Caki2 (cell line): ENCODE measurements around the gene SNX5. TPM values are rescaled to one million over a fixed set of nuclear protein-coding genes. Genes with fewer than 3 reads are reported as not detected.

Experiments used
- DNase-seq: peaks from one replicate; pipeline ENCODE4 v3.0.0-alpha.2; 2015; ENCODE audit warnings: low read depth
- in situ Hi-C: cut with HindIII; loops from 2 replicates; pipeline ENCODE4 v1.10.0; 2016; ENCODE audit warnings: low sequenced_read_pairs, low pct_unique_long_range_greater_than_20kb, mixed read lengths
- total RNA-seq: library from RNA; depleted of rRNA; stranded (reverse); fragments of >200 nt; shearing (Covaris generic); gene quantifications from 2 replicates; pipeline ENCODE4 v1.2.3, GENCODE V29; 2014; ENCODE audit warnings: low replicate concordance; rRNA removed

Gene SNX5
- total RNA-seq, 1 experiment from 2014 or later, result 132 TPM

DNA sequence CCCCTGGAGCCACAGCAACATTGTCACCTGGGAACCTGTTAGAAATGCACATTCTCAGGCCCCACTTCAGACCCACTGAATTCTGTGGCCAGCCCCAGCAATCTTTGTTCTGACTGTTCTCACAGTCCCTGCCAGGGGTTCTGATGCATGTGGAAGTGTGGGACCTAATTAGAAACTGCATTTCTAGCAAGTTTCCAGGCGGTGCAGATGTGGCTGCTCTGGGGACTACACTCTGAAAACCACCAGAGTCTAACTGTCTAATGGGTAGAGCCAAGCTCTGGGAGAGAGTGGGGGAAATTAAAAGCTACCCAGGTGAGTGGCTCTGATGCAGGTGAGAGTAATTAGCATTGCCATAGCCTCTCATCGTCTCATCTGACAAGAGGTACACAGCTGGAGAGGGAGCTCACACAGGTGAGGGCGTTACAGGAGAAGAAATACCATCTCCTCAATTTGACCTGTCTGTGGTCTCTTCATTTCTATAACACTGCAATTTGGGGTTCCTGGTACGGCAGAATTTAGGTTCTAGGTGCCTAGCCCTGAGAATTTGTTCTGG lies 66.0 kb downstream of the SNX5 start:
- no peak for DNase-seq
- in situ Hi-C loops, result no loop called here

DNA sequence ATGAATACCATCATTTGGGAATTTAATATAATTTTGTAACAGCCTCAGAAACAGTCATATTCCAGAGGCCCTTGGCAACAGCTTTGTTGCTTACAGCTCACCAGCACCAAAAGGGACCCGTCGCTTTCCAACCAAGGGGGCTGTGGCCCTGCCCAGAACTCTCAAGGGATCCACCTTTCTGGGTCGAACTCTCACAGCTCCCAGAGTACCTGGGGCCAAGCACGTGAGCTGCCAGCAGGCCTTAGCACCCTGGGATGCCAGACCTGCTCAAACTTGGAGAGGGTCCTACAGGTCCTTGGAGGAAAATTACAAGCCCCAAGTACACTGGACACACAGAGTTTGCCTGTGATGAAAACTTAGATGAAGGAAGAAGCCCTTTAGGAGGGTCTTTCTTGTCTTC lies 66.6 kb downstream of the SNX5 start:
- DNase-seq, result no peak
- in situ Hi-C loops, result no loop called here

DNA sequence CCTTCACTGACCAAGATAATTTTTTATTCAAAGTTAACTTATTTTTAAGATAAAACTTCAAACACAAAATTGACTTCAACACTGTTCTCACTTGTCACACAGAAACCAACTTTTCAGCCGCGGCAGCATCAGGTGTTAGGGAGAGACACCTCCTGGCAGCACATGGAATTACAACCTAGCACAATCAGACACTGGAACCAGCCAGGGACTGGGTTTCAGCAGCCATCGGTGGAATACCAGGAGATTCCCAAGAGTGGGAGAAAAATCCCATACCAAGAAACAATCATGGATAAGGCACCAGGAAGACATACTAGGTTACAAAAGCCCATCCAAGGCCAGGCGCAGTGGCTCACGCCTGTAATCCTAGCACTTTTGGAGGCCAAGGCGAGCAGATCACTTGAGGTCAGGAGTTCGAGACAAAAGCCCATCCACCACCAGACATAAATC lies 70.0 kb downstream of the SNX5 start:
- DNase-seq, result peak; percentile 43
- in situ Hi-C loops, result no loop called here

DNA sequence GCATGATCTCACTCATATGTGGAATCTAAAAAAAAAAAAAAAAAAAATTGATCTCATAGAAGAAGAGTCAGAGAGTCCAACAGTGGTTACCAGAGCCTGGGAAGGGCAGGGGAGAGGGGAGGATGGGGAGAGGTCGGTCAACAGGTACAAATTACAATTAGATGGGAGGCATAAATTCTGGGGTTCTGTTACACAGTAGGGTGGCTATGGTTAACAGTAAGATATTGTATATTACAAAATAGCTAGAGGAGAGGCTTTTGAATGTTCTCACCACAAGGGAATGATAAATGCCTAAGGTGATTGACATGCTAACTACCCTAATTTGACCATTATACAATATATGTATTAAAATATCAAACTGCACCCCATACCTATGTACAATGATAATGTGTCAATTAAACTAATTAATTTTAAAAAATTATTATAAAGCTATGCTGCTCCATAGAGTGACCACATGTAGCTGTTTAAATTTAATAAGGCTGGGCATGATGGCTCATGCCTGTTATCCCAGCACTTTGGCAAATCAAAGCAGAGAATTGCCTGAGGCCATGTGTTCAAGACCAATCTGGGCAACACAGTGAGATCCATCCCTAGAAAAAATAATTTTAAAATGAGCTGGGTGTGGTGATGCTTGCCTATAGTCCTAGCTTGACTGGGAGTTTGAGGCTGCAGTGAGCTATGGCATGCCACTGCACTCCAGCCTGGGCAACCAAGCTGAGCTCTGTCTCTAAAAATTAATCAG lies 70.9 kb downstream of the SNX5 start:
- in situ Hi-C loops, result no loop called here
- DNase-seq, result no peak

DNA sequence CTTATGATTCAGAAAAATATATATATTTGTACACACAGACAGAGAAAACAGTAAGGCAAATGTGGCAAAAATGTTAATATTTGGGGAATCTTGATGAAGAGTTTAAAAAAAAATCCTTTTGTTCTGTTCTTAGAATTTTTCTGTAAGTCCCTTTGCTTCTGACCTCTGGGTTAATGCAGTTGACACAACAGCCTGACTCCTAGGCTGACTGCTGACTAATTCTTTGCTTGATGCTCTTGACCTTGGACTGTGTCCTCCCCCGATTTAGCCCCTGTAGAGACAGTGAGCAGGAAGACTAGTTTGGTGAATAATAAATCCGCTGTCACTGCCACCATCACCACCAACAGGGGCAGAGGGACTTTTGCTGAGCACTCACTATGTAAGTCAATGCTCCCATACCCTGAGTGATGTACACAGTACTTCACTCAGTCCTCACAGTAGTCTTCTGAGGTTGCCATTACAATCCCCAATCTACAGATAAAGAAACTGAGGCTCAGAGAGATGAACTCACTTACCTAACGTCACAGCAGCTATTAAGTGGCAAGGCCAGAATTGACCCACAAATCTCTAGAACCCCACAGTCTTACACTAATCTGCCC lies 71.7 kb downstream of the SNX5 start:
- no peak for DNase-seq
- in situ Hi-C loops, result no loop called here

DNA sequence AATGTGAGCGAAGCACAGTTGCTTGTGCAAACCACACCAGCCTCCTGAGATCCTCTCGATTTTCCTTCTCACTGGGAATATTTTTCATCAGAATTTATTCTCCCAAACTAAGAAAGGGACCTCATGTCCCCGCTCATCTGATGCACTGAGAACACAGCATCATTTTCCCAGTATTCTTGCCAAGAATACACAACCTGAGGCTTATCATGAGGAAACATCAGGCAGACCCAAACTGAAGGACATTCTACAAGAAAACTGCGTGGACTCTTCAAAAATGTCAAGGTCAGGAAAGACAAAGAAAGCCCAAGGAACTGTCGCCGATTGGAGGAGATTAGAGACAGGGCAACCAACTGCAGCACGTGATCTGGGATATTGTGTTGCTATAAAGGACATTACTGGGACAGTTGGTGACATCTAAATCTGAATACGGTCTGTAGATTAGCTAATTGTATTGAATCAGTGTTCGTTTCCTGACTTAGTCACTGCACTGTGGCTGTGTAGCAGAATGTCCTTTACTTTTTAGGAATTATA lies 72.3 kb downstream of the SNX5 start:
- in situ Hi-C loops, result no loop called here

DNA sequence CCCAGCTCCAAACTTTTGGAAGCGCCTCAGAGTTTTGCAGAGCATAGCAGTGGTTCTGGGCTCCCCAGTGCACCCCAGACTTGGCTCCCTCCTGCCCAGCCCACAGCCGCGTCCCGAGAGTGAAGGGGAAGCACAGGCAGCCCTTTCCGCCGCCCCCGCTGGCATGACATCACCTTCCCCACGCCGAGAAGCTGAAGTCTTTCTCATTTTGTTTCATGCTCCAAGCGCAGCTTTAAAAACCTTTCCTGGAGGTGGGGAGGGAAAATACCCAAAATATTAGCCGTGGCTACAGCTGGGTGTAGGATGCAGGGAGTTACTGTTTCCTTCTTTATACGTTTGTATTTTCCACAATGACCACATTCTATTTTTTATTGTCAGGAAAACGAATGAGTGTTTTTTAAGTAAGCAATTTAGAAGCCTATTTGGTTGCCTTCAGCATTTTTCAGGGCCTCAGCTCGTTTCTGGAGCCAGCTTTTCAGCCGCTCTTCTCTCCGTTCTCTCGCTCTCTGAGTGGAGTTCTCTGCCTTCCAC lies 72.9 kb downstream of the SNX5 start:
- no peak for DNase-seq
- in situ Hi-C loops, result no loop called here

More for the DNA sequence above, 72.3 kb downstream of the SNX5 start:
- no peak for DNase-seq

DNA sequence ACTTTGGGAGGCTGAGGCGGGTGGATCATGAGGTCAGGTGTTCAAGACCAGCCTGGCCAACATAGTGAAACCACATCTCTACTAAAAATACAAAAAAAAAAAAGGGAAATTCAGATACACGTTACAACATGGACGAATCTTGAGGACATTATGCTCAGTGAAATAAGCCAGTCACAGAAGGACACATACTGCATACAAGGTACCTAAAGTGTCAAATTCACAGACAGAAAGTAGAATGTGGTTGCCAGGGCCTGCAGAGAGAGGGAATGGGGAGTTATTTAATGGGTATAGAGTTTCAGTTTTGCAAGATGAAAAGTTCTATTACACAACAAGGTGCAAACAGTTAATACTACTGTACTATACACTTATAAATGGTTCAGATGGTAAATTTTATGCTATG lies 75.1 kb downstream of the SNX5 start:
- in situ Hi-C loops, result no loop called here

DNA sequence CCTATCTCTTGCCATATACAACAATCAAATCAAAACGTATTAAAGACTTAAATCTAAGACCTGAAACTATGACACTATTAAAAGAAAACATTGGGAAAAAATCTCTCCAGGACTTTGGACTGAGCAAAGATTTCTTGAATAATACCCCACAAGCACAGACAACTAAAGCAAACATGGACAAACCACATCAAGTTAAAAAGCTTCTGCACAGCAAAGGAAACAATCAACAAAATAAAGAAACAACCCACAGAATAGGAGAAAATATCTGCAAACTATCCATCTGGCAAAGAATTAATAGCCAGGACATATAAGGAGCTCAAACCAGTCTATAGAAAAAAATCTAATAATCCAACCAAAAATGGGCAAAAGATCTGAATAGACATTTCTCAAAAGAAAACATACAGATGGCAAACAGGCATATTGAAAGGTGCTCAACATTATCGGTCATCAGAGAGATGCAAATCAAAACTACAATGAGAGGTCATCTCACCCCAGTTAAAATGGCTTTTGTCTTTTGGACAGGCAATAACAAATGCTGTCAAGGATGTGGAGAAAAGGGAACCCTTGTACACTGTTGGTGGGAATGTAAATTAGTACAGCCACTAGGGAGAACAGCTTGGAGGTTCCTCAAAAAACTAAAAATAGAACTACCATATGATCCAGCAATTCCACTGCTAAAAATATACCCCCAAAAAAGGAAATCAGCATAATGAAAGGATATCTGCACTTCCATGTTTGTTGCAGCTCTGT lies 76.2 kb downstream of the SNX5 start:
- in situ Hi-C loops, result no loop called here

More for the DNA sequence above, 75.1 kb downstream of the SNX5 start:
- no peak for DNase-seq

More for the DNA sequence above, 76.2 kb downstream of the SNX5 start:
- no peak for DNase-seq

Other genes starting within 250 kb of the SNX5 start
- 22.7 and 36.9 TPM in 2 replicates for gene MGME1, start 224 bp upstream of the SNX5 start, total RNA-seq
- gene OVOL2, start 89.1 kb upstream of the SNX5 start, total RNA-seq, result 0.17 and 1.8 TPM in 2 replicates
- 22.3 and 22.5 TPM in 2 replicates for gene KAT14, start 169.1 kb upstream of the SNX5 start, total RNA-seq
- 13.0 and 24.9 TPM in 2 replicates for gene PET117, start 169.1 kb upstream of the SNX5 start, total RNA-seq